Sigmoid colon (tissue), 7 donors: ENCODE results near the gene COX11. TPM values are rescaled to one million over a fixed set of nuclear protein-coding genes. Genes with fewer than 3 reads are reported as not detected.

Source experiments
- DNase-seq: peaks from one replicate; pipeline ENCODE4 v3.0.0-alpha.2; 2019
- H3K27ac ChIP-seq, 4 donors: fragments of 200-600 bp; sonication (generic); one replicate each; pipeline ENCODE4 v1.5.1; 2016 to 2019; ENCODE audit warnings: mild to moderate bottlenecking in 1 of 4
- H3K27me3 ChIP-seq, 3 donors: fragments of 200-600 bp; sonication (generic); one replicate each; pipeline ENCODE4 v1.5.1; 2019; ENCODE audit warnings: mild to moderate bottlenecking in 1 of 3
- H3K36me3 ChIP-seq, 4 donors: fragments of 200-600 bp; sonication (generic); one replicate each; pipeline ENCODE4 v1.5.1; 2016 to 2019
- H3K4me1 ChIP-seq, 4 donors: fragments of 200-600 bp; sonication (generic); one replicate each; pipeline ENCODE4 v1.5.1; 2017 to 2019
- H3K4me3 ChIP-seq, 4 donors: fragments of 200-600 bp; sonication (generic); one replicate each; pipeline ENCODE4 v1.5.1; 2017 to 2019; ENCODE audit warnings: mild to moderate bottlenecking in 2 of 4, moderate library complexity in 1 of 4
- H3K9me3 ChIP-seq, 4 donors: fragments of 200-600 bp in 3 of 4; sonication (generic) in 3 of 4; one replicate each; pipeline versions ENCODE4 v1.5.1 to v1.6.1; 2013 to 2019
- EP300 ChIP-seq, 4 donors: sonication (generic); formaldehyde crosslinking; IDR thresholded peaks; one replicate each; pipeline ENCODE4 v1.6.1; 2017; ENCODE audit warnings: antibody characterized with exemption in 4 of 4
- POLR2A ChIP-seq, 2 donors: fragments of 450-650 bp; IDR thresholded peaks; one replicate each; pipeline ENCODE4 v1.6.1; 2016; ENCODE audit warnings: antibody characterized with exemption in 2 of 2, mild to moderate bottlenecking in 2 of 2, moderate library complexity in 2 of 2
- POLR2AphosphoS5 ChIP-seq, 4 donors: sonication (generic); formaldehyde crosslinking; IDR thresholded peaks; one replicate each; pipeline ENCODE4 v1.6.1; 2017; ENCODE audit warnings: antibody characterized with exemption in 4 of 4
- WGBS, 2 donors: extraction: QIAGEN DNeasy Blood & Tissue Kit; methylation state at CpG; one replicate each; pipeline ENCODE4 v1.1.7; 2013; 5-methylcytosine and 5-hydroxymethylcytosine counted together
- intact Hi-C: fragments of 100-400 bp; cut with DNase I; formaldehyde crosslinking; loops from one replicate; pipeline ENCODE4 v1.15.1; 2023
- polyA plus RNA-seq, 3 donors: library from polyadenylated mRNA; stranded (reverse); fragments of 200-250 nt; gene quantifications; one replicate each; pipeline ENCODE4 v1.2.3, GENCODE V29; 2013
- total RNA-seq, 4 donors: library from RNA; depleted of rRNA; stranded (reverse); fragments of >200 nt; gene quantifications; one replicate each; pipeline ENCODE4 v1.1.0, GENCODE V29; 2016
- TF ChIP-seq, protein P1 (sequence below), 4 experiments: fragments of 450-650 bp in 3 of 4; fragments of 200-600 bp in 1 of 4; IDR thresholded peaks; one replicate each; pipeline ENCODE4 v1.5.1; 2016 to 2019; ENCODE audit warnings: antibody characterized with exemption in 4 of 4, mild to moderate bottlenecking in 3 of 4, moderate library complexity in 2 of 4
- donor health status: healthy with polysubstance abuse.
- donor health status: Bipolar disorder and iron deficiency.
- donor health status: healthy.

Gene COX11
- total and polyA plus RNA-seq, 7 donors: 20.4 to 96.3 (median 43.0) TPM

- WGBS, 2 donors: 94 to 97% methylated on average over 3 of the region's 3 CpGs
- no peaks in the 10 kb centered on the region for H3K36me3 ChIP-seq
- H3K27me3 ChIP-seq: no peaks in the 10 kb centered on the region
- H3K4me3 ChIP-seq: no peak overlapping the region
- intact Hi-C loops: no loop called here
- peaks cover 0 to 6% (median 0%) of the 10 kb centered on the region in 4 donors for H3K9me3 ChIP-seq
- H3K4me1 ChIP-seq: no peaks in the 10 kb centered on the region
- TF ChIP-seq EP300 (IDR thresholded peaks at IDR 0.05): no peak
- TF ChIP-seq POLR2A (IDR thresholded peaks at IDR 0.05): no peak
- no peak for TF ChIP-seq POLR2AphosphoS5 (IDR thresholded peaks at IDR 0.05)
- TF ChIP-seq, protein P1, sequence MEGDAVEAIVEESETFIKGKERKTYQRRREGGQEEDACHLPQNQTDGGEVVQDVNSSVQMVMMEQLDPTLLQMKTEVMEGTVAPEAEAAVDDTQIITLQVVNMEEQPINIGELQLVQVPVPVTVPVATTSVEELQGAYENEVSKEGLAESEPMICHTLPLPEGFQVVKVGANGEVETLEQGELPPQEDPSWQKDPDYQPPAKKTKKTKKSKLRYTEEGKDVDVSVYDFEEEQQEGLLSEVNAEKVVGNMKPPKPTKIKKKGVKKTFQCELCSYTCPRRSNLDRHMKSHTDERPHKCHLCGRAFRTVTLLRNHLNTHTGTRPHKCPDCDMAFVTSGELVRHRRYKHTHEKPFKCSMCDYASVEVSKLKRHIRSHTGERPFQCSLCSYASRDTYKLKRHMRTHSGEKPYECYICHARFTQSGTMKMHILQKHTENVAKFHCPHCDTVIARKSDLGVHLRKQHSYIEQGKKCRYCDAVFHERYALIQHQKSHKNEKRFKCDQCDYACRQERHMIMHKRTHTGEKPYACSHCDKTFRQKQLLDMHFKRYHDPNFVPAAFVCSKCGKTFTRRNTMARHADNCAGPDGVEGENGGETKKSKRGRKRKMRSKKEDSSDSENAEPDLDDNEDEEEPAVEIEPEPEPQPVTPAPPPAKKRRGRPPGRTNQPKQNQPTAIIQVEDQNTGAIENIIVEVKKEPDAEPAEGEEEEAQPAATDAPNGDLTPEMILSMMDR (IDR thresholded peaks at IDR 0.05): no peak
- H3K27ac ChIP-seq: no peak overlapping the region
- no peak for DNase-seq
Observed at GRCh38 chr17:54976316-54976715, 7.9 kb upstream of the COX11 start.

- H3K9me3 ChIP-seq: no peaks in the 10 kb centered on the region
- H3K4me3 ChIP-seq: no peak overlapping the region
- TF ChIP-seq, protein P1 (IDR thresholded peaks at IDR 0.05): no peak
- no peak for TF ChIP-seq POLR2AphosphoS5 (IDR thresholded peaks at IDR 0.05)
- TF ChIP-seq EP300 (IDR thresholded peaks at IDR 0.05): no peak
- TF ChIP-seq POLR2A (IDR thresholded peaks at IDR 0.05): no peak
- H3K36me3 ChIP-seq: no peaks in the 10 kb centered on the region
- intact Hi-C loops: no loop called here
- peaks cover 0 to 7% (median 5%) of the 10 kb centered on the region in 4 donors for H3K4me1 ChIP-seq
- no peaks in the 10 kb centered on the region for H3K27me3 ChIP-seq
- no peak overlapping the region for H3K27ac ChIP-seq
- DNase-seq: no peak
- WGBS, 2 donors: 87 to 89% methylated on average over 3 of the region's 3 CpGs
Observed at GRCh38 chr17:54974759-54975158, 6.3 kb upstream of the COX11 start.

- no peak overlapping the region for H3K27ac ChIP-seq
- 83 to 86% methylated on average over 3 of the region's 3 CpGs for WGBS, 2 donors
- no peak for TF ChIP-seq POLR2AphosphoS5 (IDR thresholded peaks at IDR 0.05)
- no peak for TF ChIP-seq EP300 (IDR thresholded peaks at IDR 0.05)
- no peak for TF ChIP-seq POLR2A (IDR thresholded peaks at IDR 0.05)
- TF ChIP-seq, protein P1 (IDR thresholded peaks at IDR 0.05): no peak
Observed at GRCh38 chr17:54972406-54973138, 4.1 kb upstream of the COX11 start.

GRCh38 chr17:54971901-54972300 lies 3.4 kb upstream of the COX11 start:
- Histone ChIP-seq H3K27ac (no peak overlapping the region), H3K27me3 (no peaks in the 10 kb centered on the region), H3K9me3 (no peaks in the 10 kb centered on the region), H3K36me3 (no peaks in the 10 kb centered on the region), H3K4me3 (no peak overlapping the region), H3K4me1 (peaks cover 0 to 23% (median 21%) of the 10 kb centered on the region in 4 donors)
- 81 to 94% methylated on average over 3 of the region's 3 CpGs for WGBS, 2 donors
- TF ChIP-seq POLR2A (IDR thresholded peaks at IDR 0.05) (no peak), POLR2AphosphoS5 (IDR thresholded peaks at IDR 0.05) (no peak), EP300 (IDR thresholded peaks at IDR 0.05) (no peak)
- TF ChIP-seq, protein P1 (IDR thresholded peaks at IDR 0.05): no peak
- DNase-seq: no peak
- intact Hi-C loops: no loop called here

More at GRCh38 chr17:54972406-54973138, 4.1 kb upstream of the COX11 start:
- Histone ChIP-seq H3K36me3 (no peaks in the 10 kb centered on the region), H3K4me1 (peaks cover 0 to 16% (median 14%) of the 10 kb centered on the region in 4 donors), H3K4me3 (no peak overlapping the region), H3K9me3 (no peaks in the 10 kb centered on the region), H3K27me3 (no peaks in the 10 kb centered on the region)
- intact Hi-C loops: no loop called here
- no peak for DNase-seq
